T-helper 22 cell (primary cell): ENCODE data around the gene GALNT5.
"Not testable (repeated sequence)": the region's sequence is repeated elsewhere in the genome, so short reads cannot be mapped to it uniquely, and the experiment has no call there.

Experiments used
- DNase-seq: peaks from one replicate; pipeline ENCODE4 v3.0.0-alpha.2; 2020; ENCODE audit warnings: low read depth

Gene GALNT5

GRCh38 chr2:157246765-157247407 lies 10.6 kb upstream of the GALNT5 start:
- no peak for DNase-seq

DNA sequence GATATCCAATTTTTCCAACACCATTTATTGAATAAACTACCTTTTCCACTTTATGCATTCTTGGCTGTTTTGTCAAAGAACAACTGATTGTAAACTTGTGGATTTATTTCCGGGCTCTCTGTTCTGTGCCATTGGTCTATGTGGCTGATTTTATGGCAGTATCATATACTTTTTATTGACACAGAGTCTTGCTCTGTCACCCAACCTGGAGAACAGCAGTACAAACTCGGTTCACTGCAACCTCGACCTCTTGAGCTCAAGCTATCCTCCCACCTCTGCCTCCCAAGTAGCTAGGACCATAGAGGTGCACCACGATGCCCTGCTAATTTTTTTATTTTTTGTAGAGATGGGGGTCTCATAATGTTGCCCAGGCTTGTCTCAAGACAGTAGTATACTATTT lies 6.7 kb upstream of the GALNT5 start:
- no peak for DNase-seq

- no peak for DNase-seq
These were observed 5.6 kb upstream of the GALNT5 start for GRCh38 chr2:157251932-157252331.

- no peak for DNase-seq
These were observed 5.0 kb upstream of the GALNT5 start for GRCh38 chr2:157252529-157252928.

GRCh38 chr2:157254041-157254440 lies 3.5 kb upstream of the GALNT5 start:
- no peak for DNase-seq

- DNase-seq: no peak
These were observed 1.8 kb upstream of the GALNT5 start for GRCh38 chr2:157255746-157256145.

GRCh38 chr2:157256626-157257025 lies 879 bp upstream of the GALNT5 start:
- no peak for DNase-seq

DNA sequence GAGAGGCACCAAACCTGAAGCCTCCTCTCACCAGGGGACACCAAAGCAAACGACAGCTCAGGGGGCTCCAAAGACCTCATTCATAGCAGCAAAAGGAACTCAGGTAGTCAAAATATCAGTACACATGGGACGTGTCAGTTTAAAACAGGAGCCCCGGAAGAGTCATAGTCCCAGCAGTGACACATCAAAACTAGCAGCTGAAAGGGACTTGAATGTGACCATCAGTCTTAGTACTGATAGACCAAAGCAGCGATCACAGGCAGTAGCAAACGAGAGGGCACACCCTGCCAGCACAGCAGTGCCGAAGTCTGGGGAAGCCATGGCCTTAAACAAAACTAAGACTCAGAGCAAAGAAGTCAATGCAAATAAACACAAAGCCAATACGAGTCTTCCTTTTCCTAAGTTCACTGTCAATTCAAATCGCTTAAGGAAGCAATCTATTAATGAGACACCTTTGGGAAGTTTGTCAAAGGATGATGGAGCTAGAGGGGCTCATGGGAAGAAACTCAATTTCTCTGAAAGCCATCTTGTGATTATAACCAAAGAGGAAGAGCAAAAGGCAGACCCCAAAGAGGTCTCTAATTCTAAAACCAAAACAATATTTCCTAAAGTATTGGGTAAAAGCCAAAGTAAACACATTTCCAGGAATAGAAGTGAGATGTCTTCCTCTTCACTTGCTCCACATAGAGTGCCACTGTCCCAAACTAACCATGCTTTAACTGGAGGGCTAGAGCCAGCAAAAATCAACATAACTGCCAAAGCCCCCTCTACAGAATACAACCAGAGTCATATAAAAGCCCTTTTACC lies 1.2 kb downstream of the GALNT5 start:
- no peak for DNase-seq

GRCh38 chr2:157259386-157259785 lies 1.9 kb downstream of the GALNT5 start:
- no peak for DNase-seq

DNA sequence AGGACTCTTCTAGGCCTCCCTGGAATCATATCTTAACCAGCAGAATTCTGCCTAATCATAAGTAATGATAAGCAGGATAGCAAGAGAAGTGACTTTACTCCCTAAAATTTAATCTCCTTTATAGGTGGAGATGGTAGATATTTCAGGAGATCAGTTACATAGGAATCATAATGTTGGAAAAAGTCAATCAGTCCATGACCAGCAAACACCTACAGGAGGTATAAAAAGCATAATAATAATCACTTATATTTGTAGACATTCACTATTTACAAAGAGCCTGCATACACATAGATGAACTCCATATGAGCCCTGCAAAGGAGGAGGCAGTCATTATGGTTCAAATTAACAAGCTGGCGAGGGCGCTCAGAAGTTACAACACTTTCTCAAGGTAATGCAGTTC lies 2.5 kb downstream of the GALNT5 start:
- no peak for DNase-seq

DNA sequence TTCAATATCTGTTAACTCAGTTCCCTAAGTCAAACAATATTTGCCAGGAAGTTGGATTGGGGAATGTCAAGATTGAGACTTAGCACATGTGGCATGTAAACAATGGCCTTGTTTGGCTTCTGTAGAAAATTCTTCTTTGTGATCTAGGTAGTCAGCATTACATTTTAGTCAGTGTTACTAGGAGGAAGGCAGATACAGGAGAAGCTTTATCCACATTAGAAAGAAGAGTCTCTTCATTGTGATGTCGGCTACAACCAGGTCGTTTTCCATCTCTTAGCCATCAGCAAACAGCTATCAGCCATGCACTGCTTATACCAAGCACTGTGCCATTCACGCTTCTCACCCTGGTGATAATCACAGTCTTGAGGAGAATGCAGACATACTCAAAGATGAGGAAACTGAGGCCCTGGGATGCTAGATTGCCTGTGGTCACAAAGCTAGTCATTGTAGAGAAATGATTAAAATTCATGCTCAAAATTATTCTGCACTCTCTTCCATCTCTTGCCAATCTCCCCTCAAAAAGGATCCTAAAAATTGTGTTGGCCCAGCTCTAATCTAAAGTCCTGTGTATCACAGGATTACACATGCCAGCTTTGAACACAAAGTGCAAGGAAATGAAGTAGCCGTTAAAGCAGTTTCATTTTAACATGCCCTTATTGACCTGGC lies 3.2 kb downstream of the GALNT5 start:
- no peak for DNase-seq

DNA sequence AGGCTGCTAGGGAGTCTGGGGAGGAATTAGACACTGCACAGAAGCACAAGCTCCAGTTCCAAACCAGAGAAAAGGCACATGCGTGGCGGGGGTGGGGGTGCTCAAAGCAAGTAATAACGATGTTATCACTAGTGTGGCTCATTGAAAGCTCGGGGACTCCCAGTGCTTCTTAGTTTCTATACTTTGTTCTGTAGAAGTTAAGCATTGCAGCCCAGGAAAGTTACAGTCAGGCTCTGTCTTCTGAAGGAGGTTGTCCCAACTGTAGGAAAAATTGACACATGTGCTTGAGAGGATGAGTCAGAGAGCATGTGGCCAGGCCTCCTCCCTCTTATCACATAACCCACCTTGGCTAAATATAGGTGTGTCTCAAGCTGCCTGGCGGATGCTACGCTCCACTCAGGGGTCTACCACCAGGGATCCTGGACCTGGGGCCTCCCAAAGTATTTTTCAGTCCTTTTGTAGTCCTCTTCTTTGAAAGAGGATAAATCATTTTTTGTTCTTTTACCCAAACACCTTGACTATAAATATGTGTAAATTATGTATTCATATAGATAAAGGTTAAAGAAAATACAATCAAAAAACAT lies 3.8 kb downstream of the GALNT5 start:
- no peak for DNase-seq

GRCh38 chr2:157262248-157262647 lies 4.7 kb downstream of the GALNT5 start:
- no peak for DNase-seq

- no peak for DNase-seq
These were observed 6.6 kb downstream of the GALNT5 start for GRCh38 chr2:157264099-157264498.

- no peak for DNase-seq
These were observed 8.3 kb downstream of the GALNT5 start for GRCh38 chr2:157265825-157266224.

DNA sequence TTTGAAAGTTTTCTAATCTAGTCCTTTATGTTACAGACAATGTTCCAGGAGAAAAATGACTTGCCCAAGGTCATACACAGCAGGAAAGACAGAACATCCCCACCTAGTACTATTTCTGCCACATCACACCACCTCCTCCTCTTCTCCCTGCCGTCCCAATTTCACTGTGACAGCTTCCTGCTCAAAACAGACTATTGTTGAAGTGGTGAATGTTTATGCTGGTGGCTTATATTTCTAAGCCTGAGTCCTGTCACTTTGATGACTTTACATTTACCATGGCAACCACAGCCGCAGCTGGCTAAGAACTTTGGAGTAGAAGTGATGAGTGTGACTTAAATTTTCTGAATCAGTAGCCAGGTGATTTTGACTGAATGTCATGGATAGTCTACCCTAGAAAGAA lies 10.0 kb downstream of the GALNT5 start:
- no peak for DNase-seq

- DNase-seq: no peak
These were observed 11.6 kb downstream of the GALNT5 start for GRCh38 chr2:157269060-157269459.

DNA sequence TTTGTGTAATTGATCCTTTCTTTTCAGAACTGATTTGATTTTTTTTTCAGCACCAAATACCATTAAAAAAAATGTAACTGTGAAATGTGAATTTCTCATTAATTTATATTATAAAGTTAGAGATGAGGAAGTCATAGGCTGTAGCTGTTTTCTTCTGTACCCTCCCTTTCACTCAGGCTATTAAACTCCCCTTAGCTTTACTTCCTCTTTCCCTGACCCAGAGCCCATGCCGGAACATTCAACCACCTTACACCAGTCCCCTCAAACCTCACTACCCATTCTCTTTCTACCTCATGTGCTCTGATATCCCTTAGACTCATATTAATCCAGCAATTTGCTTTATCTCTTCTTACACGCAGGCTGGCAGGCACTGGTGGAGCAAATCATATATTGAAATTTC lies 12.4 kb downstream of the GALNT5 start:
- DNase-seq: no peak

- no peak for DNase-seq
These were observed 14.2 kb downstream of the GALNT5 start for GRCh38 chr2:157271590-157272203.

DNA sequence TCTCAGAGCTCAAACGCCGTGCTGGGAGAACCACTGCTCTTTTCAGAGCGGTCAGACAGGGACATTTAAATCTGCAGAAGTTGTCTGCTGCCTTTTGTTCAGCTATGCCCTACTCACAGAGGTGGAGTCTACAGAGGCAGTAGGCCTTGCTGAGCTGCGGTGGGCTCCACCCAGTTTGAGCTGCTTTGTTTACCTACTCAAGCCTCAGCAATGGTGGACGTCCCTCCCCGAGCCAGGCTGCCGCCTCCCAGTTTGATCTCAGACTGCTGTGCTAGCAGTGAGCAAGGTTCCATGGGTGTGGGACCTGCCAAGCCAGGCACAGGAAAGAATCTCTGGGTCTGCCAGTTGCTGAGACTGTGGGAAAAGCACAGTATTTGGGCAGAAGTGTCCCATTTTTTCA lies 21.8 kb downstream of the GALNT5 start:
- DNase-seq: not testable (repeated sequence)

- DNase-seq: no peak
These were observed 23.8 kb downstream of the GALNT5 start for GRCh38 chr2:157281316-157281715.

DNA sequence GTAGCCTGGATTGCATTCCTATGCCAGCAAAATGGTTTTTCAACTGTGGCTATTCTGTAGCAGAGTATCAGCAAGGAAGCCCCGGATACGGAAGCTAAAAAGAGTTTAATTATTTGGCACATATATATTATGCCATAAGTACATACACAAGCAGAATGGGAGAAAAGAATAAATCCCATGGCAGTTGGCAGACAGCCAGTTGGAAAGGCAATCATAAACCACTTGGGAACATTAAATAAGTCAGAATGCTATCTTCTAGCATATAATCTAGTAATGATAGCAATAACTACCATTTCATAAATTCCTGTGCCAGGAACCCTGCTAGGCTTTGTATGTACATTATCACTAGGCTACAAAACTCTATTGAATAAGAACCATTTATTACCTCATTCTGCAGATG lies 26.0 kb downstream of the GALNT5 start:
- DNase-seq: no peak
